ENCODE measurements around the gene RAB44. TPM values are rescaled to one million over a fixed set of nuclear protein-coding genes. Genes with fewer than 3 reads are reported as not detected.

RAB44 gene
- total RNA-seq (under 1 TPM in 1 of 4 donors, not detected in 3; 0.71 TPM), polyA plus RNA-seq (under 1 TPM; under 0.01 to 0.23 (median 0.10) TPM)

- Histone ChIP-seq H3K27me3 (no peaks in the 10 kb centered on the region), H3K4me1 (peaks cover 0 to 5% (median 2%) of the 10 kb centered on the region in 4 donors), H3K36me3 (no peaks in the 10 kb centered on the region), H3K4me3 (no peak within 1 kb of the TSS), H3K27ac (no peak within 1 kb of the TSS), H3K9me3 (no peaks in the 10 kb centered on the region)
- DNase-seq, result peak; percentile 58
- WGBS, 2 donors, result 86 to 94% methylated on average over 7 of the region's 7 CpGs
- intact Hi-C loops (cut with DNase I), result no loop called here
- TF ChIP-seq POLR2AphosphoS5 (IDR thresholded peaks at IDR 0.05), result no peak
- TF ChIP-seq EP300 (IDR thresholded peaks at IDR 0.05), result no peak
- no peak for TF ChIP-seq POLR2A (IDR thresholded peaks at IDR 0.05)
- no peak for TF ChIP-seq CTCF (IDR thresholded peaks at IDR 0.05)
These were observed at the start of gene RAB44 for GRCh38 chr6:36697481-36697903. Gene RAB44 (plus strand): TSS chr6:36697826. CDS start chr6:36704236, 6,410 bp downstream.

- no peaks in the 10 kb centered on the region for H3K9me3 ChIP-seq
- intact Hi-C loops (cut with DNase I), result no loop called here
- no peak for TF ChIP-seq POLR2AphosphoS5 (IDR thresholded peaks at IDR 0.05)
- no peak for TF ChIP-seq CTCF (IDR thresholded peaks at IDR 0.05)
- no peak for TF ChIP-seq EP300 (IDR thresholded peaks at IDR 0.05)
- no peak for TF ChIP-seq POLR2A (IDR thresholded peaks at IDR 0.05)
- H3K4me3 ChIP-seq, result no peak overlapping the region
- DNase-seq, result no peak
- no peaks in the 10 kb centered on the region for H3K27me3 ChIP-seq
- 90 to 94% methylated on average over 3 of the region's 3 CpGs for WGBS, 2 donors
- peaks cover 0 to 4% (median under 1%) of the 10 kb centered on the region in 4 donors for H3K4me1 ChIP-seq
- H3K27ac ChIP-seq, result no peak overlapping the region
- H3K36me3 ChIP-seq, result no peaks in the 10 kb centered on the region
These were observed 48.5 kb upstream of the RAB44 start for GRCh38 chr6:36649086-36649485.

GRCh38 chr6:36649701-36650484, 47.7 kb upstream of the RAB44 start:
- TF ChIP-seq EP300 (IDR thresholded peaks at IDR 0.05) (no peak), CTCF (IDR thresholded peaks at IDR 0.05) (no peak), POLR2AphosphoS5 (IDR thresholded peaks at IDR 0.05) (no peak), POLR2A (IDR thresholded peaks at IDR 0.05) (no peak)
- 58 to 67% methylated on average over 13 of the region's 13 CpGs for WGBS, 2 donors
- no peak for DNase-seq
- Histone ChIP-seq H3K36me3 (no peaks in the 10 kb centered on the region), H3K4me3 (no peak overlapping the region), H3K27me3 (no peaks in the 10 kb centered on the region), H3K27ac (no peak overlapping the region), H3K4me1 (peaks cover 0 to 4% (median 0%) of the 10 kb centered on the region in 4 donors), H3K9me3 (no peaks in the 10 kb centered on the region)
- intact Hi-C loops (cut with DNase I), result no loop called here

- TF ChIP-seq POLR2AphosphoS5 (IDR thresholded peaks at IDR 0.05) (no peak), EP300 (IDR thresholded peaks at IDR 0.05) (no peak), POLR2A (IDR thresholded peaks at IDR 0.05) (no peak), CTCF (IDR thresholded peaks at IDR 0.05) (no peak)
These were observed 46.7 kb upstream of the RAB44 start for GRCh38 chr6:36650848-36651478.

More at GRCh38 chr6:36650848-36651478, 46.7 kb upstream of the RAB44 start:
- peaks cover 0 to 4% (median 0%) of the 10 kb centered on the region in 4 donors for H3K4me1 ChIP-seq
- 9 to 14% methylated on average over 2 of the region's 2 CpGs for WGBS, 2 donors
- no peaks in the 10 kb centered on the region for H3K36me3 ChIP-seq
- DNase-seq, result no peak
- H3K4me3 ChIP-seq, result no peak overlapping the region
- no peaks in the 10 kb centered on the region for H3K9me3 ChIP-seq
- no peak overlapping the region for H3K27ac ChIP-seq
- intact Hi-C loops (cut with DNase I), result no loop called here
- H3K27me3 ChIP-seq, result no peaks in the 10 kb centered on the region
